Inflammatory macrophage treated with lipopolysaccharide for 4 hours (primary cell): ENCODE results near the gene ACAP2.
A peak's percentile ranks its signal among the peaks of the same experiment; 100 is the strongest.
"Not testable (repeated sequence)": the region's sequence is repeated elsewhere in the genome, so short reads cannot be mapped to it uniquely, and the experiment has no call there.

Source experiments
- DNase-seq: peaks from one replicate; pipeline ENCODE4 v3.0.0-alpha.2; 2020

ACAP2 gene, protein sequence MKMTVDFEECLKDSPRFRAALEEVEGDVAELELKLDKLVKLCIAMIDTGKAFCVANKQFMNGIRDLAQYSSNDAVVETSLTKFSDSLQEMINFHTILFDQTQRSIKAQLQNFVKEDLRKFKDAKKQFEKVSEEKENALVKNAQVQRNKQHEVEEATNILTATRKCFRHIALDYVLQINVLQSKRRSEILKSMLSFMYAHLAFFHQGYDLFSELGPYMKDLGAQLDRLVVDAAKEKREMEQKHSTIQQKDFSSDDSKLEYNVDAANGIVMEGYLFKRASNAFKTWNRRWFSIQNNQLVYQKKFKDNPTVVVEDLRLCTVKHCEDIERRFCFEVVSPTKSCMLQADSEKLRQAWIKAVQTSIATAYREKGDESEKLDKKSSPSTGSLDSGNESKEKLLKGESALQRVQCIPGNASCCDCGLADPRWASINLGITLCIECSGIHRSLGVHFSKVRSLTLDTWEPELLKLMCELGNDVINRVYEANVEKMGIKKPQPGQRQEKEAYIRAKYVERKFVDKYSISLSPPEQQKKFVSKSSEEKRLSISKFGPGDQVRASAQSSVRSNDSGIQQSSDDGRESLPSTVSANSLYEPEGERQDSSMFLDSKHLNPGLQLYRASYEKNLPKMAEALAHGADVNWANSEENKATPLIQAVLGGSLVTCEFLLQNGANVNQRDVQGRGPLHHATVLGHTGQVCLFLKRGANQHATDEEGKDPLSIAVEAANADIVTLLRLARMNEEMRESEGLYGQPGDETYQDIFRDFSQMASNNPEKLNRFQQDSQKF

DNA sequence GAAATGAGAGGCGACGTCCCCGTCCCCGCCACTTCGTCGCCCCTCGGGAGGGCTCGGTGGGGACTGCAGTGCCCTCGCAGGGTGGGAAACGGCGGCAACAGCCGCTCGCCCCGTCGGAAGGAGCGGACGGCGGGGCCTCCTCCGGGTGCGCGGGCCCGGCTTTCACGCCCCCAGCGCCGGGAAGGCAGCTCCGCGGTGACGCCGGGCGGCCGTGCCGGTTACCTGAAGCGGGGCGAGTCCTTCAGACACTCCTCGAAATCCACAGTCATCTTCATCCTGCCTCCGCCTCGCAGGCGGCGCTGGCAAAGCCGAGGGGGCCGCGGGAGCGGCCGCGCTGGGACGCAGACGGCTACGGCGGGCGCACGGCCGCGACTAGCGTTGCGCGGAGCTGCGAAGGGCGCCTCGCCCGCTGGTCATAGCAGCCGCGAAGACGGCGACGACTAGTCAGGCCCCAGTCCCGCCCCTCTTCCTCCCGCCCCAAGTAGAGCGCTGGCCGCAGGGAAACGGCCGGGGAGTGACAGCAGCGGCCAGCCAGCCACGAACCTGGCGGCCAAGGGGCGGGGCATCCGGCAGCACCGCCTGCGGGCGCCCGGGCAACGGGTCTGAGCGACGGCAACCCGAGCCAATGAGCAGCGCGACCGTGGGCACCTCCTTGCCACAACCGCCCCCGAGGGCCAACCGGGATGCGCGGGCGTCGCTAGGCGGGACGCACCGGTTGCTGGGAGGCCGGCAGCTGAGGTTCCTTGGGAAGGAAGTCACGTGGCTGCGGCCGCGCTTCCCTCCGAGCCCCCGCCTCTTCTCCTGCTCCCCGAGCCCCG, at the start of gene ACAP2:
ACAP2 (minus strand) TSS at position 448 of the 818 bp plus-strand sequence; CDS start at position 275, 173 bp downstream.
- peak; percentile 100 for DNase-seq

DNA sequence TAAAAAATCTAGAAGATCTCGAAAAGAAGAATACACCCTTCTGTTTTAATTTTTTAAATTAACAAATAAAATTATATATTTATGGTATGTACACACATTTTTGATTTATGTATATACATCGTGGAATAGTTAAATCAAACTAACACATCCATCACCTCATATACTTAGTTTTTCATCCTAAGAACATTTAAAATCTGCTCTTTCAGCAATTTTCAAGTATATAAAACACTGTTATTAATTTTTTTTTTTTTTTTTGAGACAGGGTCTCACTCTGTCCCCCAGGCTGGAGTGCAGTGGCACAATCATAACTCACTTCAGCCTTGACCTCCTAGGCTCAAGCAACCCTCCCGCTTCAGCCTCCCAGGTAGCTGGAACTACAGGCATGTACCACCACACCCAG, 32.8 kb upstream of the ACAP2 start:
- DNase-seq, result no peak

DNA sequence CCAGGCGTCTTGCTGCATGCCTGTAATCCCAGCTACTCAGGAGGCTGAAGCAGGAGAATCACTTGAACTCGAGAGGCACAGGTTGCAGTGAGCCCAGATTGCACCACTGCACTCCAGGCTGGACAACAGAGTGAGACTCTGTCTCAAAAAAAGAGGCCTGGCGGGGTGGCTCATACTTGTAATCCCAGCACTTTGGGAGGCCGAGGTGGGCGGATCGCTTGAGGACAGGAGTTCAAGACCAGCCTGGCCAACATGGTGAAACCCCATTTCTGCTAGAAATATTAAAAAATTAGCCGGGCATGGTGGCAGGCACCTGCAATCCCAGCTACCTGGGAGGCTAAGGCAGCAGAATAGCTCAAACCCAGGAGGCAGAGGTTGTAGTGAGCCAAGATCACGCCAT, 32.3 kb upstream of the ACAP2 start:
- DNase-seq, result not testable (repeated sequence)

DNA sequence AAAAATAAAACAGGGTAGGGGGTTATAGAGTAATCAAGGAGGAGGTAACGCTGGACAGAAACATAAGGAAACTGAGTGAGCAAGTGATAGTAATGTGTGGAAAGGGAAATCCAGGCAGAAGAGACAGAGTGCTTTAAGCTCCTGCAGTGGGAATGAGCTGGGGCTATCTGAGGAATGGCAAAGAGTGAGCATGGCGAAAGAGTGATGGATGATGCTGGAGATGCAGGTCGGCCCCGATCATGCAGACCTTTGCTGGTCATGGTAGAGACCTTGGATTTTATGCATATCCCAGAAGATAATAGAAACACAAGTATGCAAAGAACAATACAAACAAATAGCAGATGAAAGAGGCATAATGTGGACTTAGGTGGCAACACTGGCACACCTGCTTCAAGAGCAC, 26.0 kb upstream of the ACAP2 start:
- DNase-seq, result no peak

DNA sequence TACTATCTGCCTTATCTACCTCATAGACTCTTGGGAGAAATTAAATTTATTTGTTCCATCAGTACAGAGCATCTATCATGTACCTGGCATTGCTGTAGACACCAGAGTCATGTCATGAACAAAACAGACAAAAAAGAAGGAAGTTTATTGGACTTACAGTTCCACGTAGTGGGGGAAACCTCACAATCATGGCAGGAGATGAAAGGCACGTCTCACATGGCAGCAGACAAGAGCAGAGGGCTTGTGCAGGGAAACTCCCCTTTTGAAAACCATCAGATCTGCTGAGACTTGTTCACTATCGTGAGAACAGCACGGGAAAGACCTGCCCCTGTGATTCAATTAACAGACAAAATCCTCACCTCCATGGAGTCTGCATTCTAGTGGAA, 25.6 kb upstream of the ACAP2 start:
- no peak for DNase-seq

DNA sequence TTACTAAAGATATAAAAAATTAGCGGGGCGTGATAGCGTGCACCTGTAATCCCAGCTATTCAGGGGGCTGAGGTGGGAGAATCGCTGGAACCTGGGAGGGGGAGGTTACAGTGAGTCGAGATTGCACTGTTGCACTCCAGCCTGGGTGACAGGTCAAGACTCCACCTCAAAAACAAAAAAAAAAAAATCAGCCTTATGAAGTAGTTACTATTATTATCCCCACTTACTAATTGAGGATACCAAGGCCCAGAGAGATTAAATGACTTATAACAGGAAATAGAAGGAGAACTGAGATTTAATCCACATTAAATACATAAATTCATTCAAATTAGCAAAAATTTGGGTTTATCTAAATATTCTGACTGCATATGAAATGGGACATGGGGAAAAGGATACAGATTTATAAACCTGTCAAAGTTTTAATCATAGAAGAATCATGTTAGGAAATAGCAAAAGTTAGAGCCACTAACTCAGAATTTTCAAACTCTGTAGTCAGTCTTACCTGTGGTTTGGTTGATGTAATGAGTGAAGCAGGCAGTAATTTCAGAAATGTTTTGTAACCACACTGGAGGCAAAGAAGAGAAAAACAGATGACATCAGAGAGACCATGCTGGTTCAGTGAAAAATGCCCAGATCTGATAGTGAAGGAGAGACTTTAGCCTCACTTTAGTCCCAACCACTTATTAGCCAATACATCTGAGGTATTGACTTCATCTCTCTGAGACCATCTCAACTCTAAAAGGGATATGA, 25.0 kb upstream of the ACAP2 start:
- no peak for DNase-seq

DNA sequence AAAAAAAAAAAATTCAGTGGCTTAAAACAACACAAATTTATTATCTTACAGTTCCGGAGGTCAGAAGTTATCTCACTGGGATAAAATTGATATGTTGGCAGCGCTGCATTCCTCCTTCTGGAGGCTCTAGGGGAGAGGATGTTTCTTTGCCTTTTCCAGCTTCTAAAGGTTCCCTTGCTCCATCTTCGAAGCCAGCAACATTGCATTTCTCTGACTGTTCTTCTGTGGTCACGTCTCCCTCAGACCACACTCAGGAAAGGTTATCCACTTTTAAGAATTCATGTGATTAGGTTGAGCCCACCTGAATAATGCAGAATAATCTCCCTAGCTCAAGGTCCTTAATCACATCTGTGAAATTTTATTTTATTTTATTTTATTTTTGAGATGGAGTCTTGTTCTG, 23.4 kb upstream of the ACAP2 start:
- DNase-seq, result no peak

DNA sequence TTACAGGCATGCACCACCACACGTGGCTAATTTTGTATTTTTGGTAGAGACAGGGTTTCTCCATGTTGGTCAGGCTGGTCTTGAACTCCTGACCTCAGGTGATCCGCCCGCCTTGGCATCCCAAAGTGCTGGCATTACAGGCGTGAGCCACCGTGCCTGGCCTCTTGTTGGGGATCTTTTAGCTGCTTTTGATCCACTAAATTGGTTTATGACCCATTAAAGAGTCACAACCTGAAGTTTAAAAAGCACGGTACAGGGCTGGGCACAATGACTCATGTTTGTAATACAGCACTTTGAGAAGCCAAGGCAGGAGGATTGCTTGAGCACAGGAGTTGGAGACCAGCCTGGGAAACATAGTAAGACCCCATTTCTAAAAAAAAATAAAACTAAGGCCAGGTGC, 20.1 kb upstream of the ACAP2 start:
- DNase-seq, result not testable (repeated sequence)

DNA sequence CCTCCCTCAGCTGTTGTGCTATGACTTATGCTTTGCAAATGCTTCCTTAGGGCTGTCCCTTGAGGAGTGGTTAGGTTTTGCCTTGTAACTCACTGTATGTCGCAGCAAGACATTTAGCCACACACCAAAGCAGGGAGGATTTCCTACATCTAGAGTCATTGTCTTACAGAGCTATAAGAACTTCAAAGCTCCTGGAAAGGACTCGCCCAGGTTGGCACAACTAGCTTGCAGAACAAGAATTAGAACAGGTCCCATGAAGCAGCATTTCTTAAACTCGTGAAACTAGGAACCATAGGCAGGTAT, 19.4 kb upstream of the ACAP2 start:
- no peak for DNase-seq

DNA sequence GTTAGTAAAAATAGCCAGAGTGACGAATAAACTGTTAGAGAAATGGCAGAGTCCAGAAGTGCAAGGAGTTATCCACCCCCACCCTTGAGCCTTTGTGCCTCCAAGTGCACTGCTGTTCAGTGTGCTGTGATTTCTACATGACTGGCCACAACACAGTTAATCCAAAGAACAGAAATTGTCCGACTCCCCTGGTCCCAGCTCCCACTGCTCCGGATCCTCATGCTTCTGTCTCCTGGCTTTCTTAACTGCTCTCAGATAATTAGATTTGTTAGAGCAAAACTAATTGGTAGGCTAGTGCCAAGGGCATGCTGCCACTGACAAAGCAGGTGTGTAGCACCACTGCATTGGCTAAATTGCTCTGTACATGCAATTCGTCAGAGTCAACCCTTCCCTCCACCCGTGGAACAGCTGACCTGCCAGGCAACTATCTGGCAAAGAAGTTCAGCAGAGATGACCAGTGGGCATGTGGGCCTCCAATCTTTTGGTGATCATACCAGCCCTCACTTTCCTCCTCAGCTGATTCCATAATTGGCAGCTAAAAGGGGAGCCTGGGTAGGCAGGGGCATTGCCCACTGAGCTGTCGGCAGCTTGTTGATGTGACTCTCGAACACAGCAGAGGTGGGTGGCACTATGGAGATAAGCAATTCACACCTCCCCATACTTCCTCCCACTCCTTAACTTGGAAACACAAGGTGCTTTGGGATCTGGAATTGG, 18.9 kb upstream of the ACAP2 start:
- DNase-seq, result no peak

DNA sequence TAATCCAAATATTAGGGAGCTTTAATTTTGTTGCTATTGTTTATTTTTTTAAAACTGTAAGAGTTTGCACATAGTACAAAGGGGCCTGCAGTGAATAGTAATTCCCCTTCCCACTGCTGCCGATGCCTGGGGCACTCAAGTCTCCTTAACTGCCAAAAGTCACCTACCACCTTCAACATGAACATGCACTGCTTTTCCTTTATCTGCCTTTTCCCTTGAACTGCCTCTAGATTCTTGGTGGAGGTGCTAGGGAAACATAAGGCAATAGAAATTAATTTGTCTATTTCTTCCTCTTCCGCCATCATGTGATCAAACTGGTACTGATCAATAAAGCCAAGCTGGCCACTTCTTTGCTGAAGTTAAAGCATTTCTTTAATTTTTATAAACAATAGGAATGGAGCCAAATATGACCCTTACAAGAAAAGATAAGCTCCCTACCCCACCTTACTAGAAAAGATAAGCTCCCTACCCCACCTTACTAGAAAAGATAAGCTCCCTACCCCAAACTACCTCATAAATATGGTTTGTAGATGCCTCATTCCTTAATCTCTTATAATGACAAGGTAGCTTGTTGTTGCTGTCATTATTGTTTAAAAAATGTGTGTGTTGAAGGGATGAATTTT, 17.4 kb upstream of the ACAP2 start:
- DNase-seq, result no peak

DNA sequence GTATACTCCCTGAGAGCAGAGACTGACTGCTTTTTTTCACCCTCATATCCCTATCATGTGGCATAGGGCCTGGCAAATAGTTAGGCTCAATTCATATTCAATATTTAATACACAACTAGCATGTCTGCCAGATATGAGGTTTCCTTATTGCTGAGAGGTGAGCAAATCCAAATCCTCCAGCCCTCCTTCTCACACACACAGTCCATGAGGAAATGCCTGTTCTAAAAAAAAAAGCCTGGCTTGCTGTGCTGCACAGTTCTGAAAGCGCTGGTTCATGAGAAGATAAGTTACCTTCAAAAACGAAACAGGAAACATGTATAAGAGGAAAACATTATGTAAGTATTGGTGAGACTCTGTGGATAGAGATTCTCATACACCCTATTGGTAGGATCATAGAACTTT, 15.5 kb upstream of the ACAP2 start:
- peak; percentile 84 for DNase-seq

DNA sequence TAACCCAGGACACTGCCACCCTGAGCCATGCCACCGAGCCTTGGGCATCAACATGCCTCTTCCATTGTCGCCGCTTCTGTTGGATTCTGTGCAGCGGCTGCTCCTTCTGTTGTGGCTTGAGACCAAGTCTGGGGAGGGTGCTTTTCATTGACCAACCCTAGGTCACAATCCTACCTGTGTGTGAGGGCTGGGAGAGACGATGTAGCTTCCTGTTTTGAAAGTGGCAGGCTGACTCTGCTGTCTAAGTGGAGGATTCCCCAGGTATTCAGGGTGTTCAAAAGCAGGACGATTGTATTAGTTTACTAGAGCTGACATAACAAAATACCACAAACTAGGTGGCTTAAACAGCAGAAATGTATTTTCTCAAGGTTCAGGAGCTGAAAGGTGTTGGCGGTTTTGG, 13.0 kb upstream of the ACAP2 start:
- DNase-seq, result no peak

DNA sequence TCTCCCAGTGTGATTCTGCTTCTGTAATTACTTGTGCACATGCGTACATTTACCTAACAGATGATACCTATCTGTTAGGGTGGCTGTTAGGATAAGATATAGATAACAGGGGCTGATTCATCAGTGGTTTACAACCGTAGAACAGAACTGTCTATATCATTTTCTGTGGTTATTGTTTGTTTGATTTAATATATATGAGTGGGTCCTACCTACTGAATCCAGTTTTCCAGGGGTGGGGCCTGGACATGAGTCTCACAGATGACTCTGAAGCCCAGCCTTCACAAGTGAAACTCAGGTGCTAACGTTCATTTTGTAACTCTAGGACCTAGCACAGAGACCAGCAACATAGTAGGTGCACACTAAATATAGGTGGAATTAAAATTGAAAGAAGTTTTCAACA, 10.4 kb upstream of the ACAP2 start:
- DNase-seq, result no peak

DNA sequence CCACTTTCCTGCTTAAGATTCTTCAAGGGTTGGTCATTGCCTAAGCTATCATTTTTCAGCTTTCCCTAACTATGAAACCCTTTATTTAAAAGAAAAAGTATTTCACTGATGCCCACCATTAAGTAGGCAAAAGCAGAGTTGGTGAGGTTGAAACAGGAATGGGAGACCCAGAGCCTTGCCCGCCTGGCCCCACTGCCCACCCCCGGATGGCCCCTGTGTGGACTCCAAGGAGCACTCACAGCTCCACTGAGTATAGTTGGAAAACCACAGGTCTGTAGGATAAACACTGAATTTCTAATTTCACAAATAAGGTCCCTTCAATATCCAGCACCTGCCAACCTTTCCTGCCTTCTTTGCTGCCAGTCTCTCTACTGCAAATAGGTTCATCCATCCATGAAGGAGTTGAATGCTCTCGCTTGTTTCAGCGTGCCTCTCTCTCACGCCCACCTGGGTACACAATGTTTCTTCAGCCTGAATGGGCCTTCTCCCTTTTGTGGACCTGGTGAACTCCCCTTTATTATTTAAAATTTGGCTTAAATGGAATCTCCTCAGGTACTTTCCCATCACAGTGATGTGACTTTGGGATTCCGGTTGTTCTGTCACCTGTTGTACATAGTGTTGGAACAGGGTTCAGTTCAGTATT, 8.7 kb upstream of the ACAP2 start:
- no peak for DNase-seq

DNA sequence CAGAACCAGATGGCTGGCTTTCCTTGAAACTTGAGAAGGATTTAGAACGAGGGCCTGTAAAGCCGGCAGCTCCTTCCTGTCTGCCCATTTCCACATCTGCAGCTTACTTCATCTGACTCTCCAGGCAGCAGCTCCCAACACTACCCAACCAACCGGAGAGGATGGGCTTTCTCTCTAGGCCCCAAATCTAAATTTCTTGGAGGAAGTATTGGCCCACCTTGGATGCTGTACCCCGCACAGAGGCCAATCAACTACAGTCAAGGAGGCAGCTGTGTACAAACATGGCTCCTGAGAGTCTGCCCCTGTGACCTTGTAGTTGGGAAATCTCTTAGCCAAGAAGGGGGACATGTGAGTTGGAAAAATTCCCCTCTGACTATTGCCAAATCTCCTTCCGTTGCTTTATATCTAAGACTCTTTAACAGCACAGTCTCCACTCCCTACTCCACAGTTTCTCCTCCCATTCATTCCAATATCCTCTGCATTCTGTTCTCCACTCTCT, 8.0 kb upstream of the ACAP2 start:
- peak; percentile 95 for DNase-seq

DNA sequence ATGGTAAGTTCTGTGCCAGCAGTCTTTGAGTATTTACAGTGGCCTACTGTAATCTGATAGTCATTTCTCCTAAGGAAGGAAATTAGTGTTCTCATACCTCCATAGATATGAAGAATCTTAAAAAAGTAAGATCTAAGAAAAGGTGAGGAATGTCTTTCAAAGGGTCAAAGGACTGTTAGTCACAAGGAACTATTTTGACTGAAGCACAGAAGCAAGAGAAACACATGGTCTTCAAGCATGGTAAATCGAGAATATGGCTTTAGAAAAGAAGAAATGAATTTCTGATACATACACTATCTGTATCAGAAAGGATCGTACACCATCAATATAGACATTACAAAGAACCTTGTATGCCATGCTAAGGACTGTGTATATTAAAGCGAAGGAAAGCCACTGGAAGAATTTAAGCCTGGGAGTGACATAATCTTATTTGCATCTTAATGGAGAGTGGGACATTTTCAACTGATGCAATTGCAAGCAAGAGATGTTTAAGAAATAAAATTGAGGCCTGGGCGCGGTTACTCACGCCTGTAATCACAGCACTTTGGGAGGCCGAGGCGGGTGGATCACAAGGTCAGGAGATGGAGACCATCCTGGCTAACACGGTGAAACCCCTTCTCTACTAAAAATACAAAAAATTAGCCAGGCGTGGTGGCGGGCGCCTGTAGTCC, 5.5 kb upstream of the ACAP2 start:
- peak; percentile 25 for DNase-seq

DNA sequence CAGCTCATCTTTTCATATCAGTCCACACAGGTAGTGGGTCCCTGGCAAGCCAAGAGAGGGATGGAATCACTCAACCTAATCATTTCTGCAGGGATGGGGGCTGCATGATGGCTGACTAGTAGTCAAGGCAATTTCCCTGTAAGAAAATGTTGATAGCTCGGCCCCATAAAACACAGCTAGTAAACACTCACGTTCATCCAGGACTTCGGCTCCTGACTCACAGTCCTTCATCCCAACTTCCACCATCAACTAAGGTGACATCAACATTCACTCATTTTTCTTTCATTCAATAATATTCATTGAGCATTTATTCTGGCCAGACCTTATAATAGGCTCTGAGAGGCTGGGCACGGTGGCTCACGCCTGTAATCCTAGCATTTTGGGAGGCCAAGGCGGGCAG, 4.4 kb upstream of the ACAP2 start:
- no peak for DNase-seq

DNA sequence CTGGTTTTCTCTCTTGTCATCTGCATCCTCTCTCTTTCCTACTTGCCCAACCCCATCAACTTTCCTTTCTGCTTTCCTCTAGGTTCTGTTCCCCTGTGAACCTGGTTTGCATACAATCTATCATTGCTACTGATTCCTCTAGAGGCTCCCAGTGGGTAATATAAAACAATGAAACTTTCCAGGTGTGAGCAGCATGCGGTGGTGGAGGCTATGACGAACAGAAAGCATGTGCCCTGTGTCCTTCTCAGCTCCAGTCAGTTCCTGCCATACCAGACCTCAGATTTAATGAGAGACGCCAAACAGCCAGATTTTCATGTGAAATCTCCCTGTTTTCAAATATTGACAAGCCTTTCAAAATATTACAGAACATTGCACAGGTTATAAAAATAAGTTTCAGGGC, 3.5 kb upstream of the ACAP2 start:
- DNase-seq, result peak; percentile 9

DNA sequence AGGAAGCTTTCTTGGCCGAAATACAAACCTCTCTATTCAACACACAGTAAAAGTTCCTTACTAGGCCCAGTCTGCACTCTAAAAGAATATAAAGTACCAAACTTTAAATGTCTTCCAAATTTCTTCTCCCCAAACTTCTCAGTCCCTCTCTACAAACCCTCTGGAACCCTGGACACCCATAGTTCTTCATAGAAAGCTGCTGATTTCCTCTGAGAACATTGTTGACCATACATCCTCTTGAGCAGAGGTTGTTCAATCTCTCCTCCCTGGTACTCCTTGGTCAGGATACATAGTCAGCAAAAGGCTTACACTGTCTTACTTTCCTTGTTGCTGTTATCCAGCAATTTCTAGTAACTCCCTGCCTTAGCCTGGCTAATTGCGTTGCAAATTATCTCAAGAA, 3.1 kb upstream of the ACAP2 start:
- DNase-seq, result no peak
